GM19240 (cell line): ENCODE measurements around the gene LDLRAD3.

Experiments used
- DNase-seq: peaks from one replicate; pipeline ENCODE4 v3.0.0; 2011; ENCODE audit warnings: low spot score; ENCODE audit not compliant: insufficient read length

The LDLRAD3 gene

DNA sequence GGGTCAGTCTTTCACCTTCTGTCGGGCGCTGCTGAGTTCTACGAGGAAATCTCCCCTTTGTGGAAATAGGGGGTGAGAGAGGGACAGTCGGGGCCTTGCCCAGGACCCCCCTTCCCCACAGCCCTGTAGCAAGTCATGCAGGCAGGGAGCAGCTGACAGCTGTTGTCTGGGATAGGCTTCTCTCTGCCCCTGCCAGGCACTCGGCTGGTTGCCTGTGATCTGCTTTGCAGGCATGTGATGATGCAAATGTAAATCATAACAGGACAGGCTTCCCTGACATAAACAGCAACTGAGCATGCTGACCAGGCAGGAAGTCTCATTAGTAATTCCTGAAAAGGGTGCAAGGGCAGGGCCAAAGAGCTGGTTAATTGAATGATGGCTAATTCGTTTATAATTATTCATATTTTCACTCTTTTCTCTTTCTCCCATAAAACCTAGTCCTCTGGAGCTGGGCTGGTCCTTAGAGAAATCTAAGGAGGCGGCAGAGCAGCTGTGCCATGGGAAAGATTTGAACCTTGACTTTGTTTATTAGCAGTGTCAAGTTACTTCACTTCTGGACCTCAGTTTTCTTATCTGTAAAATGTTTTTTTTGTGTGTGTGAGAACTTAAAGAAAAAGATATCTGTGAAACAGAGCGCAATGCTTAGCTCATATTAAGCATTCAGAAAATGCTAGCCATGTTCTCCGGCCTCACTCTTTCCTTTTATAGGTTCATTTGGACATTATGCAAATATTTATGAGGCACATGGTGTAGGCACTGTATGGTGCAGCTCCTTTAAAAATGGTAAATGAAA, 129.7 kb downstream of the LDLRAD3 start:
- DNase-seq: no peak

DNA sequence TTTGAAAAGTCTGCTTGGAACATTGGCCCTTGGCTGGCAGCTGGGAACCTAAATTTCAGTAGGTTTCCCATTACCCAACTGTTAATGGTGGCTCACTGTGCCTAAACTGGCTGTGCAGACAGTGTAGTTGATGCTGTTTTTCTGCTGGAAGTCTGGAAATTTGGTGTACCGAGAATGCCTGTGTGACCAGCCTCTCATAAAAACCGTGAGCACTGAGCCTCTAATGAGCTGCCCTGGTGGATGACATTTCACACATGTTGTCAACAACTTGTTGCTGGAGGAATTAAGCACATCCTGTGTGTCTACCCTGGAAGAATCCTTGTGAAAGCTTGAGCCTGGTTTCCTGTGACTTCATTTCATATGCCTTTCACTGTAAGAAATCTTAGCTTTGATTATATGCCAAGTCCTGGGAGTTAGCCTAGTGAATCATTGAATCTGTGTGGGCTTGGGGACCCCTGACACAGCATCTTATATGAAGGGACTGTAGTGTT, 131.1 kb downstream of the LDLRAD3 start:
- DNase-seq: no peak

GRCh38 chr11:36077368-36077767, 133.5 kb downstream of the LDLRAD3 start:
- no peak for DNase-seq

GRCh38 chr11:36077886-36078685, 134.2 kb downstream of the LDLRAD3 start:
- DNase-seq: no peak

DNA sequence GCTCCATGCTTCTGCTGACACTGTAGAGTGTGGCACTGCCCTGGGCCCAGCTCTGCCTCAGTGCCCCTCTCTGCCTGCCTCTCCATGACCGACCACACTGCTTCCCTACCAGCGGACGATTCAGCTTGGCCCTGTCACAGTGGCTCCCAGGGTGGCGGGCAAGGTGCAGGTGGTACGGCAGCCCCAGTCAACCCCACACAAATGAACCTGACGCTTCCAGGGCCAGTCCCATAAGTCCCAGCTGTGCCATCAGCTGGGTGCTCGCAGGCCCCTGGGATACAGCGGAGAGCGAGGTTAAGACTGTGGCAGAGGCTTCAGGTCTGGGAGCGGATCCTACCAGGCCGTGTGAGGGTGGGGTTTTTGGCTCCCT, 134.8 kb downstream of the LDLRAD3 start:
- DNase-seq: no peak

- no peak for DNase-seq
Measured at GRCh38 chr11:36079878-36080675, 136.2 kb downstream of the LDLRAD3 start.

DNA sequence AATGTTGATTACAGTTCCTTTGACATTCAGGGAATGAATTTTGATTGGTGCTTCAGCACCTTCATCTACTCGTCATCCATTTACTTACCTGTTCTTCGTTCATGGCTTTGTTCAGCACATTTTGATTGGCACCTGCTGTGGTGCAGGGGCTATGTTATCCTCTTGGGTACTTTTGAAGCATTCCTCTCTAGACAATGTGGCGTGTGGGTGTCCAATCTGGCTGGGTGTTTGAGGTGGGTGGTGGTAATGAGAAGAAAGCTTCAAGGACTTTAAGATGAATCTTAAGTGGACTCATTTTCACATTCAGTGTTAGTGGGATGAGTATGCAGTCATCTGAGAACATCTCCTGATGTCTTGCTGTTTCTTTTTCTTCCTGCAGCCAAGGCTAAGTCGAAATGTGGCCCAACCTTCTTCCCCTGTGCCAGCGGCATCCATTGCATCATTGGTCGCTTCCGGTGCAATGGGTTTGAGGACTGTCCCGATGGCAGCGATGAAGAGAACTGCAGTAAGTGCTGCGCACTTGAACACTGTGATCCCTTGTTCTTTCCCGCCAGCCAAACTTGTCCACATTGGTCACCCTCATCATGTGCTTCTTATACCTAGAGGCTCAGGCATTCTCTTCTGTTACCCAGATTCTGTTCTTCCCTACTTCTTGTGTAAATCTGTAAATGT, 137.5 kb downstream of the LDLRAD3 start:
- DNase-seq: no peak

- DNase-seq: no peak
Measured at GRCh38 chr11:36086366-36086765, 142.5 kb downstream of the LDLRAD3 start.

DNA sequence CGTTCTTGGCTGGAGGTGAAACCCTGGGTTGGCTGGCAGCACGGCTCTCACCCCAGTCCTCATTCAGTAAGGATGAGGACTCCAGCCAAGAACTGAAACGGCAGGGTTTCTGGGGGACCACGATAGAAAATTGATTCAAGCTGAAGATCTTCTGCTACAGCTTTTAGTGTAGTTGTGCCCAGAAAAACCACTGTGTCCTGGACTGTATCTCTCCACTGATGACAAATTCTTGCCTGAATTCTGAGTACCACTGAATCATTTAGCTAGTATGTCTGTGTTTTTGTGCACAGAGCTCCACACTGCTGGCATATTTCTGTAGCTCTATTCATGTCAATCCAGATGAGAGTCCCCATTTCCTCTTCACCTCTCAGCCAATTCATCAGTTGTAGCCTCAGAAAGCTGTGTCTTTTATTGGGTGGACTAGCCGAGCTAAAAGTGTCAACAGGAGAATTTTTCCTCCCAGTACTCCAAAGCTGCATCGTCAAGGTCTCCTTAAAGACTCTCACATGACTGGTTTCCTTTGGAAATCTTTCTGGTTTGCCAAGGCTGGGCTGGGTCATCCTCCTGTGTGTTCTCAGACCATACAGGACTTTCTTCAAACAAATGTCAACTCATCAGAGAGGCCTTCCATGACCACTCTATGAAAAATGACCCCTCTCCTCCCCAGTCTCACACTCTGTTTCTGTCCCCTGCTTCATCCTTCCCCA, 144.6 kb downstream of the LDLRAD3 start:
- no peak for DNase-seq

DNA sequence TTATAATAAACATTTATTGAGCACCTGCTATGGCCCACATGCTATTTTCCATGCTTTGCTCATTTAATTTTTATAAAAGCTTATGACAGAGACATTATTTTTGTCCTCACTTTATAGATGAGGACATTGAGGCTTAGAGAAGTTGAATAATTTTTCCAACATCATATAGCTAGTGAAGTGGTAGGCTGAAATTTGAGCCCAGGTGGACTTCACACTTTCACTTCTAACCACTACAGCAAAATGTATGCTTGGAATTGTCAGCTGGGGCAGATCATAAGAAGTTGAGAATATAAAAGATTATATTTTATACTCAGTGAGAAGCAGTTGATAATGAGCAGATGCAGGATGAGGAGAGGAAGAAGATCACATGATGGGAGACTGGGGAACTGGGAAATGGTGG, 146.1 kb downstream of the LDLRAD3 start:
- no peak for DNase-seq

GRCh38 chr11:36090356-36091109, 146.7 kb downstream of the LDLRAD3 start:
- no peak for DNase-seq

DNA sequence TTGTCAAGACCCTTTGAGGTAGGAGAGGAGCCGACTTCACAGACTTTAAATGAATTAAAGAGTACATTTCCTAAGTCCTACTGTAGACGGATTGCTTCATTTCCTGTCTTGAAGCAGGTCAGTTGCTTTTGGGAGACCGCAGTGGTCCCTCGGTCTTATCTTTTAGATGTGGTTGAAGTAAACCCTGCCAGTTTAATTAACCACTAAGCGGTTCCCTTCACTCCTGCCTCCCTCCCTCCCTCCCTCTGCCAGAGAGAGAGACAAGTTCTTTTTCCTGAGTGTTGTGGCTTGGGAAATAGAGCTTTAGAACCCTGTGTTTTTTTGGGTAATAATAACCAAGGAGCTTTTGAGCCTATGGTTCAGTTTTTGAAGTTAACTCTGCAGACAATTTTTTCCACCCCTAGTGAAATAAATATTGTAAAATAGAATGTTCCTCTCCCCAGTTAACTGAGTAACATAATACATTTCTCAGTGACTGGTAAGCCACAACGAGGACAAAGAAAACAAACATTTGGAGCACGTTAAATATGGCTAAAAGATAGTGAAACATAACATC, 147.5 kb downstream of the LDLRAD3 start:
- no peak for DNase-seq

GRCh38 chr11:36092314-36093030, 148.6 kb downstream of the LDLRAD3 start:
- no peak for DNase-seq

- DNase-seq: no peak
Measured at GRCh38 chr11:36093548-36093947, 149.7 kb downstream of the LDLRAD3 start.

GRCh38 chr11:36094164-36094563, 150.3 kb downstream of the LDLRAD3 start:
- DNase-seq: no peak

DNA sequence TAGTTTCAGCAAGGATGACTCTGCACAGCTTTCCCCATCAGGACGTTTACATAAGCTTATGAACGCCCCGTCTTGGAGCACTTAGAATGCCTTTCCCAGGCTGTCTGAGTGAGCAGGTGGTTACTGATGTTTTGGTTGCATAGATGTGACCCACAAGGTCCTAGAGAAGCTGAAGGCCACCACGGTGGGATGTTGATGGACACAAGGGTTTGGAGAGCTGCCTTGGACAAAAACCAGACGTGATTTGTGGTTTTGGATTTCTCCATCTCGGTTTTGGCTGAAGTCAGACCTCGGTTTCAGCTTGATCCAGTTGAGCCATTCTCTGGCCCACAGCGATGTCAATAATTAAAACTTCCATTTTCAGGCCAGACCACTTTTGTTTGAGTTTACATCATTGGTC, 151.9 kb downstream of the LDLRAD3 start:
- DNase-seq: no peak

GRCh38 chr11:36097219-36097650, 153.4 kb downstream of the LDLRAD3 start:
- DNase-seq: no peak

GRCh38 chr11:36098087-36098486, 154.2 kb downstream of the LDLRAD3 start:
- no peak for DNase-seq

DNA sequence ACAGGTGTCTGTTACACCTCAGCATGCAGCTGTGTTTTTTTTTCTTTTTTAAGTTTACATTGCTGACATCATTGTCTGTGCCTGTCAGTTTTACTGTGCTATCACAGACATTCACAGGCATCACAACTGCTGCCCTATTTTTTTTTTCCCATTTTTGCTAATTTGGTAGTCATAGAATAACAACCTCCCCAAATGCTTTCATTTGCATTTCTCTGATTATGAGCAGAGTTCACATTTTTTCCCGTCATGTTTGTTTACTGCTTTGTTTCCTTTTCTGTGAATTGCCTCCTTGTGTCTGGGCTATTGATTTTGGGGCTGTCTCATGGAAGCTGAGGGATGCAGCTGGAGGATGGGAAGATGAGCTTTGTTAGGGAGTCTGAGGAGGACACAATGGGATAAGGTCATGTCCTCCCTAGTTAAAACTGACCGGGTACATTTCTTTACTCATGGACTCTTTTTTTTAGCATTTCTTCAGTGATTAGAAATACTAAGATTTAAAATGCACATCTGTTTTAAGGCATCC, 155.1 kb downstream of the LDLRAD3 start:
- DNase-seq: no peak
